GM12892 (cell line): ENCODE results near the gene DDX20.

Experiments used
- POLR2A ChIP-seq: IDR thresholded peaks from 2 replicates; pipeline ENCODE4 v1.6.1; 2011; ENCODE audit warnings: low read depth, low read length, control low read depth
- POLR2AphosphoS5 ChIP-seq: IDR thresholded peaks from 2 replicates; pipeline ENCODE4 v1.6.1; 2011; ENCODE audit warnings: low read depth, low read length, control low read depth

- TF ChIP-seq POLR2A (no peak), POLR2AphosphoS5 (no peak)
These were observed 36.0 kb upstream of the DDX20 start for GRCh38 chr1:111719674-111720132.
